ENCODE measurements around the gene GUCA1C.
A peak's percentile ranks its signal among the peaks of the same experiment; 100 is the strongest.

GUCA1C gene, protein sequence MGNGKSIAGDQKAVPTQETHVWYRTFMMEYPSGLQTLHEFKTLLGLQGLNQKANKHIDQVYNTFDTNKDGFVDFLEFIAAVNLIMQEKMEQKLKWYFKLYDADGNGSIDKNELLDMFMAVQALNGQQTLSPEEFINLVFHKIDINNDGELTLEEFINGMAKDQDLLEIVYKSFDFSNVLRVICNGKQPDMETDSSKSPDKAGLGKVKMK

DNA sequence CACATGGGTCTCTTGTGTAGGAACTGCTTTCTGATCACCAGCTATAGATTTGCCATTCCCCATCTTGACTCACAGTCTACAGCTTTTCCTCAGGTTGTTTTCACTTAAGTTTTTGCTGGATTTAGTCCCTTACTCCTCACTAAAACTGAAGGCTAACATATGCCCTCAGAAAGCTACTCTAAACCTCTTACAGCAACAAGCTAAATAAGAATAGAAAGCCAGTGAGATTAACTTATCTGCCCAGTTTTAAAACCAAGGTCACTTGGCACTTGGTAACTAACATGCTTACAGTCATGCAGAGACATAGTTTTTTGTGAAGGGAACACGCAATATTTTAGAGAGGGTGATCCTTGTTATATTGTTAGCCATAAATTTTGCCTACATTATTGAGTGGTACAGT is at the start of gene GUCA1C:
GUCA1C (minus strand) TSS at position 180 of the 400 bp plus-strand sequence; CDS start at position 63, 117 bp downstream.
- DNase-seq = no peak

DNA sequence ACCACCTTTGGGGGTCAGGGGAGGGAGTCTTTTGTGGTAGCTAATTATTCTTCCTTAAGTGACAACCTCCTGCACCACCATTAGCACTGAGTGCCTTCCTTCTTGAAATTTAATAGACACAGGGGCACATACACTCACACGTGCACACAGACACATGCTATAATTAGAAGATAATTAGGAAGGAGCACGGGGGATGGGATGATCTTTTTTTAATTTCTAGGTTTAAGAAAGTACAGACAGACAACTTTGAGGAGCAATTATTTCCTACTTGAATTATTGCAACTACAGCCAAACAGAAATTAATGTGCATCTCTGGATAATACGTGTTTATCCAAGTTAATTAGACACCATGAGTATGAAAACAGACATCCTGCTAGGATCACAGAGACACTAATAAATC is 44.8 kb upstream of the GUCA1C start:
- DNase-seq = no peak

DNA sequence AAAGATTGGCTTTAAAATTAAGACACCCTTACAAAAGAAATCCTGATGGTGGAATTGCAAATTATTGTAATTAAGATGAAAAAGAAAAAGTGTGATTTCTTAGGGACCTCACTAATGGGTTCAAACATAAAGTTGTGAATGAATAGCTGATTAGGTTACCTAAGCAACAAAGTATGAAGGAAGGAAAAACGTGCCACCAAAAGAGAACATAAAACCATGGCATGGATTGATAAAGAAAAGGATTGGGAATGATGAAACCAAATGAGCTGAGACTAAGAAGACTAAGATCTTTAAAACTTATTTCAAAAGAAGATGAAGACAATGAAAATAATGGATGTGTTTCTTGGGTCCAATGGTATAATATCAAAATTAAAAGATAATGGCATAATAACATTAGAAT is 32.2 kb upstream of the GUCA1C start:
- DNase-seq = no peak

DNA sequence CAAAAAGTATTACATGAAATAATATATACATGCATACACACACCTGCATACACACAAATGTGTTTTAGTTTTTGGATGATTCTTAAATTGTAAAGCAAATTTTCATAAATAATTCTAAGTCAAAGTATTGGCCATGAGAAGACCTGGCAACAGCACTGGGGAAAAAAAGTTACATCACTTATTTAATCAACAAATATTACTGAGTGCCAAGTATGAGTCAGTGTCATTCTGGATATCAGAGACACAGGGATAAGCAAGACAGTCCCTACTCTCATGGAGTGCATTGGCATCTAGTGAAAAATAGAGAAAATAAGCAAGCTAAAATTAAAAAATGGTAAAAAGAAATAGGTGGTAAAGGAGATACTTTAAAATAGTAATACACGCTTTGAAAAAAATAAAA is 29.4 kb upstream of the GUCA1C start:
- no peak for DNase-seq

DNA sequence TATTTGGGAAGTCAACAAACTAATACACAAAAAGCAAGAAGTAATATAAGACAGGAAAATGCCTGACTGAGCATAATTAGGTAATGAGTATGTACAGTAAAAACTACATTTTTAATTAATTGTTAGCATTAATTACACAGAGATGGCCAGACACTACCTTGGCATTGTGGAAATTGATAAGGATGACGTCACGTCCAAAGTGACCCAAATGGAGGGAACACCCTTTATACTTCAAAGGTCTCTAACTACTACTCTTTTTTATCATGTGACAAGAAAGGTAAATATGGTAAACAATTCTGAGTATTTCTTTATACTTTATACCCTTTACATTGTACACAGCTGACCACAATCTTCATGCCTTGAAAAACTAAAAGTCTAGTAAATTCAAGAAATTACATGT is 22.4 kb upstream of the GUCA1C start:
- no peak for DNase-seq

DNA sequence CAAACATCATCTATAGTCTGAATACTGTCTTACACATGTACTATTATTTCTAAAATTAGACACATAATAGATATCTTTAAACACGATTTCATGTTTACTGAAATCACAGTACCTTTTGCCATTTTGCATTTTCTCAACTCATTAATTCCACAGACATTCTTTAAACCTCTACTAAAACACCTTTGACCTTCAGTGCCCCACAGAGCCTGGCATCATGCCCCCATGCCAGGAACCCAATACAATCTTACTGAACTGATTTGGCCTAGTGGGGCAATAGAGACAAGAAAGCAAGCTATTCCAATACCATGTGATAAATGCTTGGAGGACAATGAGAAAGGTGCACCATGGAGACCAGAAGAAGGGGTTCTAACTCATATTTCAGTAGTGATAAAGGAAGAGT is 19.3 kb upstream of the GUCA1C start:
- no peak for DNase-seq

DNA sequence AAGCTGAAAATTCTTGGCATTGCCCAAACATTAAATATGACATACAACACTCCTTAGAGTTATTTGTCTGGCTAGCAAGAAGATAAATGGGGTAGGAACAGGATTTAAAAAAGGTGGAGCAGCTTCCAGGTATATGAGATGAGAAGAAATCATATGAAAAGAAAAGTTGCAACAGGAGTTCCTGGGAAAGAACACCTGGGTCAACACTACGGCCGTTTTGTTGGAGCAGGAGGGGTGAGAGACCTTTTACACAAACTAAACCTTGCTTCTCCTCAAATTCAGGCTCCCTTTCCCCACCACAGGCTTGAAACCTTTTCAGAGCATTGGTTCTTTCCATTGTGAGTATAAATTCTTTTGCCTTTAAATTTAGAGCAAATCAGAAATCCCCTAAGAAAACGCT is 18.8 kb upstream of the GUCA1C start:
- DNase-seq = no peak

DNA sequence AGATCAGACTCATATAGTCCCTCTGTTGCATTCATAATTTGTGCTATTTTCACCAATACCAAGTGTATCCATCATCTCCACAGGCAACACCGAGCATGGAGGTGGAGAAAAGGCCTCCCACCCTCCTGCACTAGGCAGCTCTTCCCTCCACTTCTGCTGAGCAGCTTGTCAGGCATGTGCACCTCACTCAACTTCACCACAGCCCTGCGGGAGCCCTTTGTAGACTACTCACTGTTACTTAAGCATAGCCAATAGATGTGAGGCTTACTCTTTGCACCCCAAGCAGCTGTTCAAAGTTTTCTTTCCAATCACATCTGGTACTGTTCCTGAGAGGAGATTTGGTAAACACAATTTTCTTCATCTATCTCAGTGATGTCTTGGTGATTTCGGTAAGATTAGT is 16.9 kb upstream of the GUCA1C start:
- DNase-seq = no peak

DNA sequence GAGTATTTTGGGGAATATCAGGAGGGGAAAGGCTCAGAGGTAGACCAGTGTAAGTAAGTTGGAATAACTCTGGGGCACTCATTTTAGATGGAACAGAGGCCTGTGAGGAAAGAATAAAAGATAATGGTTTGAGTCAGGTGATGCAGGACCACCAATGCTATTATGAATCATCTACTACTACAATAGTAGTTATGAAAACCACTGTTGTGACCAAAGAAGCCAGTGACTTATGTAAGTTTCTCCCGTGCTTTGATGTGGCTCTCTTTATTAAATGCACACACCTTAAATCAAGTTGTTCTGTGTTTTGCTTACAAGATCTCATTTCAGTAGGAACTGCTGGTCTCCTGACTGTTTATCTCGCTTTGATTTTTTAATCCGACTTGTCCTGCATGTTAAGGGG is 13.1 kb upstream of the GUCA1C start:
- no peak for DNase-seq

DNA sequence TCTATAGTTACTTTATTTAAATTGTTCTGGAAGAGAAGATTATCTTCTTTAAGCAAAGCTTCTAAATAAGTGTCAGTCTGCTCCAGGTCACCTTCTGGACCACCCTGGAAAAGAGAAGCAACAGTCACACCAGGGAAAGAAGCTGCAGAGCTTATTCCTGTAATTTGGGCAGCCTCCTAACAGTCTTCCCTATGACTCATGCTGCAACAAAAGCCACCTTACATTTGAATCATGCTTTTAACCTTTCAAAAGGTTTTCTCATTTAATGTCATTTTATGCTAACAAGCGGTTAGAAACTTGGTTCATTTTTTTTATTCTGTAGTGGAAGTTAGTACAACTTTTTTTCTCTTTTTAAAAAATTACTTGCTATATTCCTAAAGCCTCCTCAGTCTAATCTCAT is 5.3 kb upstream of the GUCA1C start:
- DNase-seq = no peak

DNA sequence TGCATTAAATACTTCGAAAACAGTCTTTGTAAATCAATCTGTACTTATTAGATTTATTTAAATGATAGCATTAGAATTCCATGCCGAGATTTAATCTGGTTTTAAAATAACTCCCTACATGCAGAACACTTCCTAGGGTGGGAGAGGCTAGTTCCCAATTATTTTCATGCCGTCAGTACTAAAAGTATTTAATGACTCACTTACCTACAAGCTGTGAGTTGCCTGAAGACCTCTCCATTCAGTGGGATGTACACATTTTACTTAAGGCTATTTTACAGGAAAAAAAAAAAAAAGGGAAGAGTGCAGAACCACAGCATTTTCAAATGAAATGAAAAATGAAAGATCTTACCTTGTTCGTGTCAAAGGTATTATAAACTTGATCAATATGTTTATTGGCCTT is 469 bp downstream of the GUCA1C start:
- DNase-seq = no peak

DNA sequence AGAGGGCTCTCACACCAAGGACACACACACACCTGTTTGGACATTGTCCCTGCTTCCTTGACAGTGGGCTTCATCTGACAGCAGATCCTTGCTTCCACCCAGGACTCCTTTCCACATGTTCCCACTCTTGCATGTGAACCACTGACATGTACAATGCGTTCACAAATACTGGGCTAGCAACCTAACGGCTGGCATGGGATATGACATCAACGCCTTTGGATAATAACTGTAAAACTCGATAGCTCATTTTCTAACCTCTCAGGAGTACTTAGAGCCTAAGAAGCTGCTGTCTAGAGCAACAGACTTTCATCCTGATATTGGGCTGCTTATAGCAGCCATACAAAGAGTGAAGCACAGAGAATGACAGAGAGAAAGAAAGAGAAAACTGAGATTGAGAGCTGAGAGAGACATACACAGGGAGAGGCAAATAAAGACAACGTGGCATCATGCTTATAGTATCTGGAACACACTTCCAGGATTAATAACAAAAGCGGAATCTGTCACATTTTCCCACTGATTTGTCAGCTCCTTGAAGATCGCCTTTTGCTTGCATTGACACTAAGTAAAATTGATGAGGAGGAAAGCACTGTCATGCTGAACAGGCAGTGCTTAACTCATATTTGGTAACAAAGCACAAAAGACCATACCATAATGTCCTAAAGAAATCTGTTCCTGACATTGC is 1.7 kb downstream of the GUCA1C start:
- DNase-seq = no peak

DNA sequence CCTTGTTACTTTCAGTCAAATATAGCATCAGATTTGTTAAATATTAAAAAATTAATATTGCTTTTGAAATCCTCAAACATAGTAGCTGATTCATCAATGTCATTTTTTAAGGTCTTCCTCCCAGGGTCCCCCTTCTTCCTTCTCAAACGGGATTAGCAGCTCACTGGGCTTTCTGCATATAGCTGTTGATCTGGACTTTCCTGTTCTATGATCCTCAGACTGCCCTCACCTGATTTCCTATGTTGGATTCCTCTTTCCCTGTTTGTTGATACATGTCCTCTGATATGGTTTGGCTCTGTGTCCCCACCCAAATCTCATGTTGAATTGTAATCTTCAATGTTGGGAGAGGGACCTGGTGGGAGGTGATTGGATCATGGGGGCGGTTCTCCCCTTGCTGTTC is 5.8 kb downstream of the GUCA1C start:
- DNase-seq = no peak

DNA sequence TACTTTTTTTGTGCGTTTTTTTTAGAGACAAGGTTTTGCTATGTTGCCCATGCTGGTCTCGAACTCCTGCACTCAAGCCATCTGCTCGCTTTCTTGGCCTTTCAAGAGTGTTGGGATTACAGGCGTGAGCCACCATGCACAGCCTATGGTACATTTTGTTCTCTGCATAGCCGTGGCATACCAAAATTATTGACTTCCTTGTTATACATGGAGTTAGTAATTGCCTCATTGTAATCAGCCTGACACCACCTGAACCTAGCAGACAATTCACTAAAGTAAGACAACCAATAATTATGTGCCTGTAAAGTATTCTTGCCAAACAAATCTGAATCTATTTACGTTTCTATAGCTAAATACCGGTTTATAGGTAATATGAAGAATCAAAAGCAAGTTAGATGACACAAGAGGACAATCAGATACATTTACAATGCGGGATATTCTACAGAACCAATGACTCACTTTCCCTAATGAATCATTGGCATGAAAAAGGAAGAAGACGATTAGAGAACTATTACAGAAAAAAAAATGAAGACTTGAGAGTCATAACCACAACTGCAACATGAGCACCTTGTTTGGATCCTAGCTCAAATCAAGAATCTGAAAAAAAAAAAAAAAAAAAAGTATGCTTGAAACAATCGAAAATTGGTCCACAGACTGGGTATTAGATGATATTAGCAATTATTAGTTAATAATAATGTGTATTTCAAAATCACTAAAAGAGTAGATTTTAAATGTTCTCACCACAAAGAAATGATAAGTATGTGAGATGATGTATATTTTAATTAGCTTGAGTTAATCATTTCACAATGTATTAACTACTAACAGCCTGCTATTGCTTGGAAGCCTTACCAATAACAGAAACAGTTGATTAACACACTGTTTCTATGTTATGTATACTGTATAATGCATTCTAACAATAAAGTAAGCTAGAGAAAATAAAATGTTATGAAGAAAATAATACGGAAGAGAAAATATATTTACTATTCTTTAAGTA is 7.1 kb downstream of the GUCA1C start:
- DNase-seq = no peak

DNA sequence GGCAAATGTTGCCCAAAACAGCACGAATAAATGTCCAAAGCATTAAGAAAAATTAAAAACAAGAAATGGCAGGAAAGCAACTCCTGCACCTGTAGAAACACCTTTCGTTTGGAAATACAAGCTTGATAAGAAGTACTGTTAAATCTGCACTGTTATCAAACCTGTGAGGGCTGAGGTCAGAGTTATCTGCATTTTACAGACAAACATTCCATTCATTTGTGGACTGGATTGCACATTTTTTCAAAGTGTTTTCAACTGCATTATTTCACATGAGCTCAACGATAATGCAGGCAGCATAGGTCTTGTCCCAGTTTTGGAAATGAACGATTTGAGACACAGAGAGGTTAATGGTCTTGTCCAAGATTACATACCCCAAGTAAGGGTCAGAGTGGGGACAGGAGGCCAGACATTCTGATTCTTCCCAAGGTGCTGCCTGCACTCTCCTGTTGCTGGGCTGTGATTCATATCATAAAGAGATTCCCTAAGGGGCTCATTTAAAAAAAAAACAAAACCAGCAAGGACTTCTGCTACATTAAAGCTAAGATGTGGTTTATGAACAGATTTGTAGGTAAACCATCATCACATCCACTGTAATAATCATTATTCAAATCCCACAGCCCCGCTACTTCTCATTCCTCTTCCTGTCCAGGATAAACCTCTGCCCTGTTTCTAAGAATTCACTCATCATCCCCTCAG is 13.0 kb downstream of the GUCA1C start:
- no peak for DNase-seq

DNA sequence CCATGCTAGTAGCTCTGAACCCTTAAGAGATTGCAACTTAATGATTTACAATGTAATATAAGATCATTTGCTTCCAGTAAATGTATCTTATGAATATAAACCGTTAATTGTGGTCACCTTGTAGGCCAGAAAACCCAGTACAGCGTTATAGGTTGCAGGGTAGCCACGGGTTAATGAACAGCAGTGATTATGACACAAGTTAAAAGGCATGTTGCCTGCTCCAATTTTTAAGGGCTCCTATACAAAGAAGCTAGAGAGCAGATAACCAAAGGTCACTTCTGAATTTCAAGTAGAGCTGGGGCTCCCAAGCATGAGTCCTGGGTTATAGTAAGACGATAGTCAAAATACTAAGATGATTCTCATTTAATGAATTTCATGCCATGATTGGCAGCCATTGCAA is 13.5 kb downstream of the GUCA1C start:
- DNase-seq = no peak

DNA sequence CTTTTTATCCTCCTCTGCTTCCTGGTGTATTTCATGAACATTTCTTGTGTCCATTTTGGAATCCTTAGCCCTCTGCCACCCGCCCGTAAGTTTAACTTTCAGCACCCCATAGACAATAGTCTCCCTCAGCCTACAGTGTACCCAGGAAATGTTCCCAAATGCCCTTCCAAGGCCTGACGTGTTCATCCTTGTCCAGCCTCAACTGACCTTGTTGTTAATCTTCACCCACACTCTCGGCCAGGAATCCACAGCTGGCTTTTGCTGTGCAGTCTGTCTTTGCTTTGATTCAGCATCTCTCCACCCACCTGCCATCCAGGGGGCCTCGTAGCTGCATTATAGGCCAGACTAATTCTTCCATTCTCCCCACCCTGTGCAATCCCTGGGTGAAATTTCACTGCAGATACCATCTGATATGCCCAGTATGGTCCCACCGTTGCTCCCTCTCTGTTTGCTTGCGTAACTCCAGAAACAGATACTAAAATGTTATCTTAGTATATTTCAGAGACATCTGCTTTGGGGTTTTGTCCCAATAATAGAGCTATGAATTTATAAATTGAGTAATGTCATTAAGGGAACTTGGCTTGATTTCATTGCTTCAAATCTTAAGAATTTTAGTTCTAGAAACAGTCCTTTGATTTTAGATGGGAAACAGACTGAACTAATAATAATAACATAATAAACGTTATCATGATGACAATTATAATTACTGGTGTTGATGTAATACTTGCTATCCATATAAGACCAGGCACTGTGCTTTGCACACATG is 16.6 kb downstream of the GUCA1C start:
- no peak for DNase-seq

DNA sequence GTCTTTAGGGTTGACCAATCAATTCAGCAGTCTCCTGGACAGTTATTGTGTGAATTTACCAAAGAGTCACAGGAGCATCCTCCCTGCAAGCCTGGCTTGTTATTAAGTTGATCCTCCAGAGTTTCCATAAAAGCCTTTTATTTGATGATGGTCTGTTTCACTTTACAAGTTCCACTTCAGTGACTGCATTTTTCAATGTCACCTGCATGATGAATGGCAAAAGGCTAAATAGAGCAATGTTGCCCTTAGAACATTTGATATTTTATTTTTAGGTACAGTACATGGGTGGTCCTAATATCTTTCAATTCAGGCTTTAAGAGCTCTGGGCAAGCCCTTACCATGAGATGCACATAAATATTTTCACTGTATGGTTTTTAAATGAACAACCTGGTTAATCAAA is 22.6 kb downstream of the GUCA1C start:
- DNase-seq = no peak

DNA sequence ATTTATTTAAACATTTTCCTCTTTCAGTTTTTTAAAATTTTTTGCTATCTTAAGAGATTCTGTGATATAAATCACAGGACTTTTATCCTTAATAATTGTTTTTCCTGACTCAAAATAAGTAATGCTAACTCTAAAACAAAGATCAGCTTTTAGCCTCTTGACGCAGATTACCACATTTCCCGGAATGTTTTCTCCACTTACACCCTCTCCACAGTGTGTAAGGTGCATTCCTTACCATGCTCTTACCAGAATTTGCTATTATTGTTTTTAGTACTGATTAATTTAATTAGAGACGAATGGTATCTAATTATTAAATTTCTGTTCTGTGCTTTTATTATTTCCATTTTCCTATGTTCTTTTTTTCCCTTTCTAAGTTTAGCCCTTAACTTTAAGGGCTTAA is 34.8 kb downstream of the GUCA1C start:
- no peak for DNase-seq

DNA sequence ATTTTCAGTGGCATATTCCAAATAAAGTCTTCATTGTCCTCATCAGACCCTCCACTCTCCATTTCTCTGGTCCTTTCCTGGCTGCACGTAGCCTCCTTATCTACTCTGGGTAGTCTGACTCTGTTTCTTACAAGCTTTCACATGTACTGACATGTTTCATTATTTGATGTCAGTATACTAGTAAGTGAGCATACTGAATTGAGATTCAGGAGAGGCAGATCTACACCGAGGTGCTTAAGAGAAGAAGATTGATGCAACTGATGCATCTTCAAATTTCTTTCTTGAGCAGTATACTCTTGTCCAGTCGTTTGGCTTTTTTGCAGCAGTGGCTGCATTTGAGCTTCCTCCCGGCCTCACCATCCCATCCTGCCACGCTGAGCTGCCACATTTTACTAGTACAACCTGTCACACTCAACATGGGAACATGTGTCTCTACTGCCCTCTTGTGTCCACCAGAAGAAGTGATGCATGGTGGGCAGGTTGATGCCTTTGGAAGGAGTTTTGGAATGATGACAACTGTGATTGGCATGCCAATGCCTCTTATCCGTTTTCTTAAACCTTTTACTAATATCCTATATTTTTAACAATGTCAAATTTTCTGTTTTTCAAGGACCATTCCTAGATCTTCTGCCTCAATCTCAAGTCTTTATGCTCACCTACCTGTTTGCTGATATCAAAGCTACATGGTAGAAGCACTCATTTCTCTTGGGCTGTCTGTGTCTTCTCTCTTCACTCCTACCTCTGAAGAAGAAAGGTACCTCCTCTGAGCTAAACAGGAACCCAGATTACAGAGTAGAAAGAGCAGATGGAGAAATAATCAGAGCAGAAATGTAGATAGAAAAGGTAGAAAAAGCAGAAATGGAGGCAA is 38.7 kb downstream of the GUCA1C start:
- DNase-seq = peak; percentile 74

DNA sequence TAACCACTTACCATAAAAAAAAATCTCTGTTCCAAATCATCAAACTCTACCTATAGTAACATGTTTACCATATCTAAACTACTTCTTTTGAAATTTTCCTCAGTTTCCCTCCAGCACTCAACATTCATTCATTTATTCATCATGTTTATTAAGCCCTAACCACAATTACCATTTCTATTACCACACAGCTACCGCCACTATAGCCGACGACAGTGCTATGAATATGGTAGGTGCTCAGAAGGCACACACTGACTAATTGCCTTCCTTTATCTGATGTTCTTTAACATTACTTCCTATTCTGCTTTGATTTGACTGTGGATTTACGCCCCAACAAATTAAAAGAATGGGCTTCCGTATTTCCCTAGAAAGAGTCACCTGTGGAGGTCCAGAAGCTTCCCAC is 43.9 kb downstream of the GUCA1C start:
- DNase-seq = no peak

Data from NCI-H510A treated with DMSO at 0.1 percent for 48 hours (cell line).